GM19324 (cell line): ENCODE measurements around the gene PAX1.

ENCODE experiments used
- ATAC-seq: cut with Tn5 transposase; IDR thresholded peaks from one replicate; pipeline ENCODE4 v1.9.1; 2021; ENCODE audit warnings: mild to moderate bottlenecking, moderate library complexity; ENCODE audit not compliant: unreplicated experiment, low FRiP score

PAX1 gene

GRCh38 chr20:21705575-21706260, at the start of gene PAX1:
Gene PAX1 (plus strand): TSS chr20:21705664. CDS start chr20:21705713, 49 bp downstream.
- no peak for ATAC-seq

GRCh38 chr20:21656308-21657067, 49.0 kb upstream of the PAX1 start:
- no peak for ATAC-seq

- ATAC-seq: no peak
Measured at GRCh38 chr20:21661488-21662055, 43.9 kb upstream of the PAX1 start.

- no peak for ATAC-seq
Measured at GRCh38 chr20:21663465-21663864, 42.0 kb upstream of the PAX1 start.

- no peak for ATAC-seq
Measured at GRCh38 chr20:21665687-21666446, 39.6 kb upstream of the PAX1 start.

- no peak for ATAC-seq
Measured at GRCh38 chr20:21670126-21670525, 35.3 kb upstream of the PAX1 start.

GRCh38 chr20:21670981-21671380, 34.5 kb upstream of the PAX1 start:
- no peak for ATAC-seq

- no peak for ATAC-seq
Measured at GRCh38 chr20:21677261-21677660, 28.2 kb upstream of the PAX1 start.

GRCh38 chr20:21677781-21678180, 27.7 kb upstream of the PAX1 start:
- no peak for ATAC-seq

GRCh38 chr20:21681234-21681921, 24.1 kb upstream of the PAX1 start:
- ATAC-seq: no peak

- ATAC-seq: no peak
Measured at GRCh38 chr20:21681922-21682318, 23.5 kb upstream of the PAX1 start.

- ATAC-seq: no peak
Measured at GRCh38 chr20:21682521-21682954, 22.9 kb upstream of the PAX1 start.

GRCh38 chr20:21684671-21685070, 20.8 kb upstream of the PAX1 start:
- ATAC-seq: no peak

GRCh38 chr20:21685981-21686380, 19.5 kb upstream of the PAX1 start:
- no peak for ATAC-seq

GRCh38 chr20:21693322-21693721, 12.1 kb upstream of the PAX1 start:
- no peak for ATAC-seq

- ATAC-seq: no peak
Measured at GRCh38 chr20:21698494-21699215, 6.8 kb upstream of the PAX1 start.

- ATAC-seq: no peak
Measured at GRCh38 chr20:21699216-21699508, 6.3 kb upstream of the PAX1 start.

- ATAC-seq: no peak
Measured at GRCh38 chr20:21701171-21701876, 4.1 kb upstream of the PAX1 start.

GRCh38 chr20:21702016-21702415, 3.4 kb upstream of the PAX1 start:
- no peak for ATAC-seq
